ENCODE data around the gene IDI1.
A peak's percentile ranks its signal among the peaks of the same experiment; 100 is the strongest.

Gene IDI1

DNA sequence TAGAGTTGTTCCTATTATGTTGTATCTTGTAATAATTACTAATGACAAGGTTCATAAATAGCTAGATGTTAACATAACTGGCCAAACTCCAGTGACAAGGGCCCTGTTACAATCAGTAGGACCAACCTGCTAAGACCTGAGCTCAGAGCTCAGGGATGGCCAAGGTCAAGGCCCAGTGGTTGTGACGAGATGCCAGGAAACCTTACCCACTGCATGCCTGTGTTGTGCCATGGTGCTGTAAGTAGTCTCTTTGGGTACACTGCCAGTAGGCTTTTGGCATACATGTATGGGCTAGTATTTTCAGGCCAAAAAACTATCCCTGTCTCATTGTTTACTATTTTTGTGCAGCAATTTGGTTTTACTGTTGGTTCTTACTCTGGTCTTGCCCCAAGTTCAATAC lies 15.3 kb downstream of the IDI1 start:
- TF ChIP-seq, protein P1, sequence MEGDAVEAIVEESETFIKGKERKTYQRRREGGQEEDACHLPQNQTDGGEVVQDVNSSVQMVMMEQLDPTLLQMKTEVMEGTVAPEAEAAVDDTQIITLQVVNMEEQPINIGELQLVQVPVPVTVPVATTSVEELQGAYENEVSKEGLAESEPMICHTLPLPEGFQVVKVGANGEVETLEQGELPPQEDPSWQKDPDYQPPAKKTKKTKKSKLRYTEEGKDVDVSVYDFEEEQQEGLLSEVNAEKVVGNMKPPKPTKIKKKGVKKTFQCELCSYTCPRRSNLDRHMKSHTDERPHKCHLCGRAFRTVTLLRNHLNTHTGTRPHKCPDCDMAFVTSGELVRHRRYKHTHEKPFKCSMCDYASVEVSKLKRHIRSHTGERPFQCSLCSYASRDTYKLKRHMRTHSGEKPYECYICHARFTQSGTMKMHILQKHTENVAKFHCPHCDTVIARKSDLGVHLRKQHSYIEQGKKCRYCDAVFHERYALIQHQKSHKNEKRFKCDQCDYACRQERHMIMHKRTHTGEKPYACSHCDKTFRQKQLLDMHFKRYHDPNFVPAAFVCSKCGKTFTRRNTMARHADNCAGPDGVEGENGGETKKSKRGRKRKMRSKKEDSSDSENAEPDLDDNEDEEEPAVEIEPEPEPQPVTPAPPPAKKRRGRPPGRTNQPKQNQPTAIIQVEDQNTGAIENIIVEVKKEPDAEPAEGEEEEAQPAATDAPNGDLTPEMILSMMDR (conservative IDR thresholded peaks at IDR 0.05) = no peak
- peak overlapping the region; percentile 86 for H3K27ac ChIP-seq

DNA sequence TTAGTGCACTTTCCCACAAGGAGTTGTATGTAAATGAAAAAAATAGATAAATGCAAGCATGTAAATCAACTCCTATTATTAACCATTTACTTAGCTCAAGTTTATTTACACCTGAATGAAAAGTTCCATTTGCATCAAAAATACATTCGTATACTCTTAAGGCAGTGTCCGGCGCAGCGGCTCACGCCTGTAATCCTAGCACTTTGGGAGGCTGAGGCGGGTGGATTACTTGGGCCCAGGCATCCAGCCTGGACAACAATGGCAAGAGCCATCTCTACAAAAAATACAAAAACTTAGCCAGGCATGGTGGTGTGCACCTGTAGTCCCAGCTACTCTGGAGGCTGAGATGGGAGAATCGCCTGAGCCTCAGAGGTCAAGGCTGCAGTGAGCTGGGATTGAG lies 19.1 kb downstream of the IDI1 start:
- no peak overlapping the region for H3K27ac ChIP-seq
- TF ChIP-seq, protein P1 (conservative IDR thresholded peaks at IDR 0.05) = no peak

DNA sequence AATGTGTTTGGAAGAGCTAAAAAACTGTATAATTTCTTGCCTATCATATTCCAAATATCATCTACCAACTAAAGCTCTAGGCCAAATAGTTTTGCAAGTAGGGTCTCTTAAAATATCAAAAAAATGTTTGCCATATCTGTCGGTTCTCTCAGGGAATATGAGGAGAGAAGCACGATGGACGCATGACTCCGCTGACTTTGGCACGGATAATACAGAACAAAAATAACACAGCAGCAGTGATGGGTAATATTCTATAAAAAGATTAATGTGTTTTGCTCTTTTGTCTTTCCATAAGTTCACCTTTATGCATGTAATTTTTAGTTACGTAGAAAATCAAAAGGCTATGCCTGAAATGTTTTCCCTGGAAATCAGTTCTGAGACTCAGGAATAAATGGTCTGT lies 22.3 kb downstream of the IDI1 start:
- TF ChIP-seq, protein P1 (conservative IDR thresholded peaks at IDR 0.05) = no peak
- no peak overlapping the region for H3K27ac ChIP-seq

DNA sequence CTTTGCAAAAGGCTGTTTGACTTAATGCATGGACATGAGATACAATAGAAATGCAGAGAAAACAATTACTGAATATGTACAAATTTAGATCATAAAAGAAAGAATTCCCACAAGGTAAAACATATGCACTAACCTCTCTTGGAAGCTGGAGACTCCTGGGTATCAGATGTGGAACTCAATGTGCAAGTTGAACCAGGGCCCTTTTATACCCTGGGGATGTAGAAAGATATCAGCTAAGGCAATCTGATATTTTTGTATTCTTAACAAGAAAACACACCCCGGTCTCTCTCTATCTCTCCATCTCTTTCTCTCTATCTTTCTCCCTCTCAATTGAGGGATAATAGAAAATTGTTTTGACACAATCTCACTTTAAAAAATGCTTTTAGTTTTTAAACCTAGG lies 23.2 kb downstream of the IDI1 start, which contains the start of gene IDI2:
Gene IDI2 (minus strand): TSS at position 177 of the 400 bp plus-strand sequence. CDS start 1,136 bp downstream, outside the sequence.
- H3K27ac ChIP-seq = no peak within 1 kb of the TSS
- TF ChIP-seq, protein P1 (conservative IDR thresholded peaks at IDR 0.05) = no peak

DNA sequence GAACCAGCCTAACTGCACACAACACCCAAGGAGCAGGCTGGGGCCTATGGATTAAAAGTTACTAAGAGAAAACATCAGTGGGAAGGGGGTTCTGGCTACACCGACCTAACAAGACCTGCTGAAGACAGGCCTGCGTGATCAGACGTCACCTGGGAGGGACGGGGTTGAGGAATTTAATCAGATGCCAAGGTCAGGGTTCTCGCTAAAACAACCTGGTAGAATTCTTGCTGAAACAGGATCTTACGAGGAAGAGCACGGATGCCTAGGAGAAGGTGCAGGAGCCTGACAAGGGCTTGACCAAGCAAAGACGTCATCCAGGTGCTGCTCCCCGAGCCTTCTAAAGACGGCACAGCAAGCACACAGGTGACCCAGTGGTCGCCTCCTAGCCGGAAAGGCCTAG lies 24.8 kb downstream of the IDI1 start:
- TF ChIP-seq, protein P1 (conservative IDR thresholded peaks at IDR 0.05) = no peak
- H3K27ac ChIP-seq = no peak overlapping the region

DNA sequence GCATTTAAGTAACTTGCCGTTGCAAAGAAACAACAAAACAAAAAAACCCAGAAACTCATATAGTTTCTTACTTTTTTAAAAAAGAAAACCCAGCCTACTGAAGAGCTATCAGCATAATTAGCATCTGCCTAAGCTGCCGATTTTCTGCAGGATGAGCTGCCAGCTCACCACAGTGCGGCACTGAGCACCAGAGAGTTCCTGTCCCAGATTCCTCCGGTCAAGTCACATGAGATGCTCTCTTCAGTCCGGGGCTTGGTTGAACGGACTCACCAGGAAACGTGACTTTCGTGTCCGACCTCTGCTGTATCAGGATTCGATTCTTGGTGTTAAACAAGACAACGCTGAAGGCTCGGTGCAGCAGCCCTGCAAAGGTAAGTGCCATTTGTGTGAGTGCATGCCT lies 26.5 kb downstream of the IDI1 start:
- no peak overlapping the region for H3K27ac ChIP-seq
- TF ChIP-seq, protein P1 (conservative IDR thresholded peaks at IDR 0.05) = no peak

DNA sequence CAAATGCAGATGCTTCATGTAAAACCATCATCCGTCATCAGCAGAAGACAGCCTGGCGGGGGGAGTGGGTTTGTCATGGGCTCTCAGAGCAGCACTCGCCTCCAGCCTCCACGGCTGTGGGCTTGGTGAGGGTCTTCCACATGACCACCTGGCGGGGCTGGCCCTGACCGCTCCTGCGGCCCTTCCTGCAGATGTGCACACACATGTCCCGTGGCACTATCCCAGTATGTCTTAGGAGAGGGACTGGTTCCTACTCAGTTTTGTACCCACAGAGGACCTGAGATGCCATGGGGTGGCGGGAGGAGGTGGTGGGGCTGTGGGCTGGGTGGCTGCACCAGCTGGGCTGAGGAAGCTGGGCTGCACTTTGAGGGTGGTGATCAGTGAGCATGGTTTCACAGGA lies 28.0 kb downstream of the IDI1 start:
- TF ChIP-seq, protein P1 (conservative IDR thresholded peaks at IDR 0.05) = no peak
- no peak overlapping the region for H3K27ac ChIP-seq

Measured in VCaP (cell line).